GM19193 (cell line): ENCODE results near the gene GSTA2.

ENCODE experiments used
- POLR2A ChIP-seq: IDR thresholded peaks from 4 replicates; pipeline ENCODE4 v1.6.1; 2011; ENCODE audit not compliant: insufficient read depth, insufficient read length; ENCODE audit errors: extremely low read depth

Gene GSTA2

GRCh38 chr6:52746213-52746612 lies 17.1 kb downstream of the GSTA2 start:
- no peak for TF ChIP-seq POLR2A

GRCh38 chr6:52745764-52746201 lies 17.5 kb downstream of the GSTA2 start:
- no peak for TF ChIP-seq POLR2A

- no peak for TF ChIP-seq POLR2A
These were observed 21.4 kb downstream of the GSTA2 start for GRCh38 chr6:52741872-52742271.

GRCh38 chr6:52739627-52740026 lies 23.6 kb downstream of the GSTA2 start:
- no peak for TF ChIP-seq POLR2A

- TF ChIP-seq POLR2A = no peak
These were observed 24.1 kb downstream of the GSTA2 start for GRCh38 chr6:52739134-52739533.

GRCh38 chr6:52736145-52736544 lies 27.1 kb downstream of the GSTA2 start:
- no peak for TF ChIP-seq POLR2A

- TF ChIP-seq POLR2A = no peak
These were observed 28.2 kb downstream of the GSTA2 start for GRCh38 chr6:52735071-52735470.

GRCh38 chr6:52734072-52734471 lies 29.2 kb downstream of the GSTA2 start:
- TF ChIP-seq POLR2A = no peak

- TF ChIP-seq POLR2A = no peak
These were observed 30.1 kb downstream of the GSTA2 start for GRCh38 chr6:52733172-52733571.

GRCh38 chr6:52731719-52732118 lies 31.6 kb downstream of the GSTA2 start:
- TF ChIP-seq POLR2A = no peak

- TF ChIP-seq POLR2A = no peak
These were observed 33.7 kb downstream of the GSTA2 start for GRCh38 chr6:52729576-52729975.

- TF ChIP-seq POLR2A = no peak
These were observed 34.9 kb downstream of the GSTA2 start for GRCh38 chr6:52728394-52728793.

GRCh38 chr6:52727908-52728307 lies 35.4 kb downstream of the GSTA2 start:
- no peak for TF ChIP-seq POLR2A

GRCh38 chr6:52726741-52727535 lies 36.3 kb downstream of the GSTA2 start:
- no peak for TF ChIP-seq POLR2A

GRCh38 chr6:52726193-52726542 lies 37.1 kb downstream of the GSTA2 start:
- no peak for TF ChIP-seq POLR2A

GRCh38 chr6:52725535-52726192 lies 37.6 kb downstream of the GSTA2 start:
- no peak for TF ChIP-seq POLR2A
